ENCODE results near the gene GADD45G. TPM values are rescaled to one million over a fixed set of nuclear protein-coding genes. Genes with fewer than 3 reads are reported as not detected.

The GADD45G gene
- total RNA-seq, 1 experiment from 2014 or later = 7.7 TPM

DNA sequence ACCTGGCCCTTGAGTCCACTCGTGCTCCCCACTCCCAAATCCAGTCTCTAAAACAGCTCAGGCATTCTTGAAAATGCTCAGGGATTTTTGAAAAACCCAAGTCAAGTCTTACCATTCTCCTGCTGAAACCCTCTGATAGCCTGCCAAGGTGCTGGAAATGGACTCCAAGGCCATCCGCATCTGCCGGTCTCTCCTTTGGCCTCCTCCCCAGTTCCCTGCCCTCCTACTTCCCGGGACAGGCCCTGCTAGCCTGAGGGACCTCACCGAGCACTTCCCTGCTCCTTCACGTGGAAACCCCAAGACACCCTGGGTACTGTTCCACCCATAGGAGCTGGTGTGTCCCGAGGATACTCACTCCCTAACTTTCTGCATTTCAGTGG, 49.8 kb upstream of the GADD45G start:
- no peak overlapping the region for H3K14ac ChIP-seq (ENCODE audit: insufficient read depth, low read length)
- H3K4me1 ChIP-seq (ENCODE audit: insufficient read depth, low read length) = no peaks in the 10 kb centered on the region
- no peak overlapping the region for H3K27ac ChIP-seq (ENCODE audit: insufficient read length, low read depth, low read length)
- H4K5ac ChIP-seq (ENCODE audit: insufficient read length, low read depth, low read length) = no peak overlapping the region
- WGBS (ENCODE audit: extremely low coverage, insufficient read length, low lambda C conversion rate) = no CpG with 5 or more reads among the region's 7 CpGs
- Mint-ChIP-seq H3K4me3 (no peak overlapping the region), H3K4me1 (peaks cover 23 to 25% of the 10 kb centered on the region in 2 experiments), H3K27ac (no peak overlapping the region; a peak in 3 of 7 replicates), H3K27me3 (ENCODE audit: low read depth) (peaks cover 5% of the 10 kb centered on the region), H3K36me3 (ENCODE audit: insufficient read depth in 1 of 3, low read depth in 3 of 3) (no peaks in the 10 kb centered on the region; a peak in 2 of 7 replicates), H3K9me3 (peaks cover 0 to 6% of the 10 kb centered on the region in 2 experiments; a peak in 1 of 5 replicates)
- no peak overlapping the region for H2AFZ ChIP-seq (ENCODE audit: low read length)
- H2AK5ac ChIP-seq (ENCODE audit: insufficient read length, low read length) = no peak overlapping the region
- no peak overlapping the region for H4K8ac ChIP-seq (replicated peaks; ENCODE audit: insufficient read length, low read depth, low read length)
- no peak for DNase-seq
- H3T11ph ChIP-seq (ENCODE audit: low read length) = no peak overlapping the region
- no peak overlapping the region for H3K23ac ChIP-seq (ENCODE audit: insufficient read length, low read depth, low read length)
- no peak overlapping the region for H3K4me2 ChIP-seq (ENCODE audit: insufficient read depth, insufficient read length, low read length)
- no peak overlapping the region for H2BK120ac ChIP-seq (ENCODE audit: low read depth, low read length, poor library complexity, severe bottlenecking)
- no peaks in the 10 kb centered on the region for H3K23me2 ChIP-seq (ENCODE audit: insufficient read length, low read depth, low read length, poor library complexity, severe bottlenecking)
- H3K79me1 ChIP-seq (ENCODE audit: insufficient read depth, low read depth, low read length, poor library complexity, severe bottlenecking) = no peaks in the 10 kb centered on the region
- H3K18ac ChIP-seq (ENCODE audit: insufficient read length, low read depth, low read length) = no peak overlapping the region
- H2BK20ac ChIP-seq (ENCODE audit: low read depth, low read length, poor library complexity, severe bottlenecking) = no peak overlapping the region
- TF ChIP-seq, protein P1, sequence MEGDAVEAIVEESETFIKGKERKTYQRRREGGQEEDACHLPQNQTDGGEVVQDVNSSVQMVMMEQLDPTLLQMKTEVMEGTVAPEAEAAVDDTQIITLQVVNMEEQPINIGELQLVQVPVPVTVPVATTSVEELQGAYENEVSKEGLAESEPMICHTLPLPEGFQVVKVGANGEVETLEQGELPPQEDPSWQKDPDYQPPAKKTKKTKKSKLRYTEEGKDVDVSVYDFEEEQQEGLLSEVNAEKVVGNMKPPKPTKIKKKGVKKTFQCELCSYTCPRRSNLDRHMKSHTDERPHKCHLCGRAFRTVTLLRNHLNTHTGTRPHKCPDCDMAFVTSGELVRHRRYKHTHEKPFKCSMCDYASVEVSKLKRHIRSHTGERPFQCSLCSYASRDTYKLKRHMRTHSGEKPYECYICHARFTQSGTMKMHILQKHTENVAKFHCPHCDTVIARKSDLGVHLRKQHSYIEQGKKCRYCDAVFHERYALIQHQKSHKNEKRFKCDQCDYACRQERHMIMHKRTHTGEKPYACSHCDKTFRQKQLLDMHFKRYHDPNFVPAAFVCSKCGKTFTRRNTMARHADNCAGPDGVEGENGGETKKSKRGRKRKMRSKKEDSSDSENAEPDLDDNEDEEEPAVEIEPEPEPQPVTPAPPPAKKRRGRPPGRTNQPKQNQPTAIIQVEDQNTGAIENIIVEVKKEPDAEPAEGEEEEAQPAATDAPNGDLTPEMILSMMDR (conservative IDR thresholded peaks at IDR 0.05) = no peak
- no peaks in the 10 kb centered on the region for H3K79me2 ChIP-seq (ENCODE audit: insufficient read depth, low read length)
- no peak overlapping the region for H2BK12ac ChIP-seq (ENCODE audit: insufficient read length, low read depth, low read length)
- no peak overlapping the region for H3K9ac ChIP-seq (ENCODE audit: extremely low read depth, insufficient read length, low read length)
- H3K9me3 ChIP-seq (ENCODE audit: control insufficient read depth, low read depth, low read length) = no peaks in the 10 kb centered on the region
- no peaks in the 10 kb centered on the region for H4K20me1 ChIP-seq (ENCODE audit: control insufficient read depth, insufficient read depth, insufficient read length)
- no peak overlapping the region for H2BK15ac ChIP-seq (ENCODE audit: low read depth, low read length)
- H3K56ac ChIP-seq (ENCODE audit: insufficient read length, low read depth, low read length) = no peak overlapping the region
- H3K4ac ChIP-seq (ENCODE audit: low read depth, low read length) = no peak overlapping the region
- H3K27me3 ChIP-seq (ENCODE audit: insufficient read depth, low read length) = no peaks in the 10 kb centered on the region
- no peak overlapping the region for H2BK5ac ChIP-seq (ENCODE audit: insufficient read length, low read length)
- H4K91ac ChIP-seq (ENCODE audit: insufficient read length, low read depth, low read length) = no peak overlapping the region
